K562 (cell line): Measurements from ENCODE around the gene GTPBP2. TPM values are rescaled to one million over a fixed set of nuclear protein-coding genes. Genes with fewer than 3 reads are reported as not detected.

ENCODE experiments used
- AFF1 ChIP-seq, 2 experiments: fragments of 450-650 bp; IDR thresholded peaks; 2 replicates each; pipeline ENCODE4 v1.6.1; 2018; ENCODE audit warnings: mild to moderate bottlenecking in 2 of 2, low read depth in 1 of 2; ENCODE audit not compliant: partially characterized antibody in 2 of 2
- ATF2 ChIP-seq: sonication (generic); formaldehyde crosslinking; IDR thresholded peaks from 2 replicates; pipeline ENCODE4 v1.8.1; 2022; ENCODE audit warnings: missing genetic modification reagents
- BRCA1 ChIP-seq, 2 experiments: fragments of 450-650 bp in 1 of 2; sonication (generic) in 1 of 2; formaldehyde crosslinking in 1 of 2; IDR thresholded peaks; 2 replicates each; pipeline versions ENCODE4 v1.5.0 to v1.6.1; 2017 to 2020; ENCODE audit warnings: mild to moderate bottlenecking in 1 of 2, missing genetic modification reagents in 1 of 2
- CBX5 ChIP-seq: IDR thresholded peaks from 2 replicates; pipeline ENCODE4 v1.6.1; 2014; ENCODE audit warnings: low read depth, borderline replicate concordance
- DMBX1 ChIP-seq: fragments of 250-450 bp; sonication (Bioruptor Pico); IDR thresholded peaks from 2 replicates; pipeline ENCODE4 v1.8.0; 2022; ENCODE audit warnings: inconsistent platforms, mild to moderate bottlenecking, moderate library complexity, borderline replicate concordance
- HDAC2 ChIP-seq: fragments of 450-650 bp; IDR thresholded peaks from 2 replicates; pipeline ENCODE4 v1.6.1; 2016; ENCODE audit warnings: mild to moderate bottlenecking
- HNRNPH1 ChIP-seq: fragments of 200-400 bp; formaldehyde crosslinking; optimal IDR thresholded peaks from 2 replicates; pipeline ENCODE3; 2017; ENCODE audit warnings: low read depth, mild to moderate bottlenecking, low read length, moderate library complexity
- HNRNPLL ChIP-seq: fragments of 200-400 bp; formaldehyde crosslinking; IDR thresholded peaks from 2 replicates; pipeline ENCODE4 v1.6.1; 2017; ENCODE audit warnings: low read length, low read depth, mild to moderate bottlenecking; ENCODE audit not compliant: poor library complexity, severe bottlenecking
- NCOA1 ChIP-seq: fragments of 450-650 bp; IDR thresholded peaks from 2 replicates; pipeline ENCODE4 v1.6.1; 2016; ENCODE audit warnings: low read depth
- OTX1 ChIP-seq: fragments of 450-650 bp; formaldehyde crosslinking; IDR thresholded peaks from 2 replicates; pipeline ENCODE4 v1.4.0; 2022; ENCODE audit warnings: mild to moderate bottlenecking
- RB1 ChIP-seq: fragments of 450-650 bp; IDR thresholded peaks from 2 replicates; pipeline ENCODE4 v1.6.1; 2017; ENCODE audit warnings: low read depth, mild to moderate bottlenecking
- RERE ChIP-seq: sonication (generic); formaldehyde crosslinking; IDR thresholded peaks from 2 replicates; pipeline ENCODE4 v1.8.0; 2023; ENCODE audit warnings: missing genetic modification reagents, mild to moderate bottlenecking, borderline replicate concordance
- SOX6 ChIP-seq: fragments of 450-650 bp; IDR thresholded peaks from 2 replicates; pipeline ENCODE4 v1.6.1; 2014; ENCODE audit warnings: mild to moderate bottlenecking
- SREBF2 ChIP-seq: sonication (generic); formaldehyde crosslinking; IDR thresholded peaks from 2 replicates; pipeline ENCODE4 v1.4.0; 2020; ENCODE audit warnings: mild to moderate bottlenecking, missing genetic modification reagents
- ZNF316 ChIP-seq: fragments of 450-650 bp; IDR thresholded peaks from 2 replicates; pipeline ENCODE4 v1.6.1; 2016
- polyA plus RNA-seq, 8 experiments: library from polyadenylated mRNA; depleted of rRNA in 4 of 8; stranded (reverse) in 5 of 8; unstranded in 3 of 8; fragments of >200 nt; fragmentation: Nextera tagmentation in 2 of 8; fragmentation: Illumina TruSeq in 1 of 8; extraction: Ambion mirVana in 2 of 8; extraction: Trizol in 1 of 8; gene quantifications; 2 replicates each; pipeline versions ENCODE4 v1.2.1 to v1.2.3, GENCODE V29; 2011 to 2014; ENCODE audit warnings: inconsistent platforms in 1 of 8, missing spikeins in 1 of 8
- total RNA-seq, 7 experiments: library from RNA; depleted of rRNA in 6 of 7; stranded (reverse); fragments of >200 nt in 6 of 7; fragmentation: Illumina TruSeq in 2 of 7; extraction: Trizol in 2 of 7; gene quantifications; 2 replicates each; pipeline versions ENCODE4 v1.2.1 to v1.2.3, GENCODE V29; 2011 to 2021; ENCODE audit warnings: low replicate concordance in 1 of 7
- TF ChIP-seq, protein P1 (sequence below): fragments of 450-650 bp; IDR thresholded peaks from 2 replicates; pipeline ENCODE4 v1.6.1; 2016; ENCODE audit warnings: missing biosample characterization, missing genetic modification characterization

The GTPBP2 gene
- total and polyA plus RNA-seq, 9 of the 15 experiments (the other 6 are each of a cell fraction or from before 2014, with no cell fraction given), result 48.4 to 196 (median 111) TPM

GRCh38 chr6:43628393-43629103 is 516 bp downstream of the GTPBP2 start (continued):
- peak; percentile 84; the same call in 1 of the 2 replicates for TF ChIP-seq HDAC2
- TF ChIP-seq ATF2 (CRISPR knock-in tag), result no peak
- TF ChIP-seq BRCA1 (IDR thresholded peaks at IDR 0.05), result no peak
- TF ChIP-seq BRCA1 (CRISPR knock-in tag; IDR thresholded peaks at IDR 0.05), result no peak
- TF ChIP-seq RB1, result peak; percentile 62
- peak; percentile 51 for TF ChIP-seq NCOA1
- peak; percentile 87 to 96 for TF ChIP-seq AFF1 (IDR thresholded peaks at IDR 0.05; ENCODE audit: low read depth in 1 of 2, partially characterized antibody in 2 of 2)
- no peak for TF ChIP-seq CBX5
- no peak; the same call in 1 of the 2 replicates for TF ChIP-seq DMBX1 (CRISPR knock-in tag)
- no peak for TF ChIP-seq HNRNPLL
- TF ChIP-seq, protein P1, sequence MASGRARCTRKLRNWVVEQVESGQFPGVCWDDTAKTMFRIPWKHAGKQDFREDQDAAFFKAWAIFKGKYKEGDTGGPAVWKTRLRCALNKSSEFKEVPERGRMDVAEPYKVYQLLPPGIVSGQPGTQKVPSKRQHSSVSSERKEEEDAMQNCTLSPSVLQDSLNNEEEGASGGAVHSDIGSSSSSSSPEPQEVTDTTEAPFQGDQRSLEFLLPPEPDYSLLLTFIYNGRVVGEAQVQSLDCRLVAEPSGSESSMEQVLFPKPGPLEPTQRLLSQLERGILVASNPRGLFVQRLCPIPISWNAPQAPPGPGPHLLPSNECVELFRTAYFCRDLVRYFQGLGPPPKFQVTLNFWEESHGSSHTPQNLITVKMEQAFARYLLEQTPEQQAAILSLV (tag), result no peak
- TF ChIP-seq SOX6, result peak; percentile 36; the same call in 1 of the 2 replicates
- TF ChIP-seq SREBF2 (CRISPR knock-in tag), result no peak
- peak; percentile 93 for TF ChIP-seq OTX1 (CRISPR knock-in tag)
- TF ChIP-seq ZNF316, result no peak
- TF ChIP-seq HNRNPH1, result no peak
- no peak for TF ChIP-seq RERE (CRISPR knock-in tag)
